ENCODE results near the gene SOX15.

DNA sequence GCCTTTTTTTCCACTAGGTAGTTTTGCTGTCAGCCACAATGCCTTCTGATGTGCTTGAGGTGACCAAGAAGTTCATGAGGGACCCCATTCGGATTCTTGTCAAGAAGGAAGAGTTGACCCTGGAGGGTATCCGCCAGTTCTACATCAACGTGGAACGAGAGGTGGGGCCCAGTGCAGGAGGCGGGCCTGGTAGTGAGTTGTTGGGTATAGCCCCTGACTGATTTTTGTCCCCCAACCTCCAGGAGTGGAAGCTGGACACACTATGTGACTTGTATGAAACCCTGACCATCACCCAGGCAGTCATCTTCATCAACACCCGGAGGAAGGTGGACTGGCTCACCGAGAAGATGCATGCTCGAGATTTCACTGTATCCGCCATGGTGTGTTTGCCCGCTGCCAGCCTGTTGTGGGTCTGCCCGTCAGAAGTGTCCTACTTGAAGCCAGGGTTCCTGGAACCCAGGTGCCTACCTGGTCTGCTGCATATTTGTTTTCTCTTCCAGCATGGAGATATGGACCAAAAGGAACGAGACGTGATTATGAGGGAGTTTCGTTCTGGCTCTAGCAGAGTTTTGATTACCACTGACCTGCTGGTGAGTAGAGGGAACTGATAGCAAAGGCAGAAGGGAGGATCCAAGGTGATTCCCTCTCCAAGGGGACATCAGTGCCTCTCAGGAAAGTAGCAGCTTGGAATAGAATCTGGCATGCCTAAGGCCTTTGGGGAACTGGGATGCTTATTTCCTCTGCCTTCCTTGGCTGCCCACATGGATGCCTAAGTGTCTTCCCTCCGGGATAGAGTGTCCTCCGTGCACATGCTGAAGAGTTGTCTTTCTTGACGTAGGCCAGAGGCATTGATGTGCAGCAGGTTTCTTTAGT, 12.3 kb downstream of the SOX15 start:
- TF ChIP-seq, protein P1, sequence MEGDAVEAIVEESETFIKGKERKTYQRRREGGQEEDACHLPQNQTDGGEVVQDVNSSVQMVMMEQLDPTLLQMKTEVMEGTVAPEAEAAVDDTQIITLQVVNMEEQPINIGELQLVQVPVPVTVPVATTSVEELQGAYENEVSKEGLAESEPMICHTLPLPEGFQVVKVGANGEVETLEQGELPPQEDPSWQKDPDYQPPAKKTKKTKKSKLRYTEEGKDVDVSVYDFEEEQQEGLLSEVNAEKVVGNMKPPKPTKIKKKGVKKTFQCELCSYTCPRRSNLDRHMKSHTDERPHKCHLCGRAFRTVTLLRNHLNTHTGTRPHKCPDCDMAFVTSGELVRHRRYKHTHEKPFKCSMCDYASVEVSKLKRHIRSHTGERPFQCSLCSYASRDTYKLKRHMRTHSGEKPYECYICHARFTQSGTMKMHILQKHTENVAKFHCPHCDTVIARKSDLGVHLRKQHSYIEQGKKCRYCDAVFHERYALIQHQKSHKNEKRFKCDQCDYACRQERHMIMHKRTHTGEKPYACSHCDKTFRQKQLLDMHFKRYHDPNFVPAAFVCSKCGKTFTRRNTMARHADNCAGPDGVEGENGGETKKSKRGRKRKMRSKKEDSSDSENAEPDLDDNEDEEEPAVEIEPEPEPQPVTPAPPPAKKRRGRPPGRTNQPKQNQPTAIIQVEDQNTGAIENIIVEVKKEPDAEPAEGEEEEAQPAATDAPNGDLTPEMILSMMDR (IDR thresholded peaks at IDR 0.05; ENCODE audit: low read length), result no peak
- TF ChIP-seq EZH2 (optimal IDR thresholded peaks at IDR 0.05; ENCODE audit: low read depth, low read length), result no peak
